Epithelial cell of esophagus (primary cell): Measurements from ENCODE around the gene KCTD7.

Experiments used
- DNase-seq: peaks from one replicate; pipeline ENCODE4 v3.0.0; 2010; ENCODE audit warnings: low read depth
- H3K4me3 ChIP-seq: 2 replicates; pipeline ENCODE4 v1.5.1; 2011; ENCODE audit warnings: mild to moderate bottlenecking, low read length, control low read depth
- TF ChIP-seq, protein P1 (sequence below): IDR thresholded peaks from 2 replicates; pipeline ENCODE4 v1.5.1; 2011; ENCODE audit warnings: low read depth, mild to moderate bottlenecking, low read length, control low read depth, inconsistent platforms; ENCODE audit not compliant: insufficient read depth; ENCODE audit errors: missing control alignments

KCTD7 gene

DNA sequence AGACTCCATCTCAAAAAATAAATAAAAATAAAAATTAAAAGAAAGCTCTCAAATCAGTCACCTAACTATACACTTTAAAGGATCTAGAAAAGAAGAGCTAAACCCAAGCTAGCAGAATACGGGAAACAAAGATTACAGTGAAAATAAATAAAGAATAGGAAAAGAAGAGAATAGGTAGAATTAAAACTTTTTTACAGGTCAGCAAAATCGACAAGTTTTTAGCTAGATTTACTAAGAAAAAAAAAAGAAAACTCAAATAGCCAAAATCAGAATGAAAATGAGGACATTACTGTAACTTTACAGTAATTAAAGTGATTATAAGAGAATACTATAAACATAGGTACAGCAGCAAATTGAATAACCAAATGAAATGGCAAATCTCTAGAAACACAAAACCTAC, 60.4 kb downstream of the KCTD7 start:
- no peak for DNase-seq
- TF ChIP-seq, protein P1, sequence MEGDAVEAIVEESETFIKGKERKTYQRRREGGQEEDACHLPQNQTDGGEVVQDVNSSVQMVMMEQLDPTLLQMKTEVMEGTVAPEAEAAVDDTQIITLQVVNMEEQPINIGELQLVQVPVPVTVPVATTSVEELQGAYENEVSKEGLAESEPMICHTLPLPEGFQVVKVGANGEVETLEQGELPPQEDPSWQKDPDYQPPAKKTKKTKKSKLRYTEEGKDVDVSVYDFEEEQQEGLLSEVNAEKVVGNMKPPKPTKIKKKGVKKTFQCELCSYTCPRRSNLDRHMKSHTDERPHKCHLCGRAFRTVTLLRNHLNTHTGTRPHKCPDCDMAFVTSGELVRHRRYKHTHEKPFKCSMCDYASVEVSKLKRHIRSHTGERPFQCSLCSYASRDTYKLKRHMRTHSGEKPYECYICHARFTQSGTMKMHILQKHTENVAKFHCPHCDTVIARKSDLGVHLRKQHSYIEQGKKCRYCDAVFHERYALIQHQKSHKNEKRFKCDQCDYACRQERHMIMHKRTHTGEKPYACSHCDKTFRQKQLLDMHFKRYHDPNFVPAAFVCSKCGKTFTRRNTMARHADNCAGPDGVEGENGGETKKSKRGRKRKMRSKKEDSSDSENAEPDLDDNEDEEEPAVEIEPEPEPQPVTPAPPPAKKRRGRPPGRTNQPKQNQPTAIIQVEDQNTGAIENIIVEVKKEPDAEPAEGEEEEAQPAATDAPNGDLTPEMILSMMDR, result no peak
- H3K4me3 ChIP-seq, result no peak overlapping the region

DNA sequence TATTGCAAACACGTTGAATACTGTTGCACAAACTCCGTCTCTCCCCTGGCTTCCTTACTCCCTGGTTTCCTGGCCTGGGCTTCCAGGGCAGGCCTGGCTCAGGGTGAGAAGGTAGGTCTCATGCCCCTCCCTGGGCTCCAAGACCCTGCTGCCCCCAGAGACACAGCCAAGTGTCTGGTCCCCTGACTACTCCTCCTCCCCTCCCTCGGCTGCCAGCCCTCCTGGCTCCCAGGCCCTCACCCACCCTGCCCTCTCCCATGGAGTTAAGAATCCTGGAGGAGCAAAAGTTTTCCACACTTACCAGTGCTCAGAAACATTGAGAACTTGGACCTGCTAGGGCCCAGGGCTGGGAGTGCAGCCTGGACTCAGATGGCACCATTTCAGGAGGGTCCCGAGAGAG, 64.7 kb downstream of the KCTD7 start:
- DNase-seq, result no peak
- TF ChIP-seq, protein P1, result no peak
- H3K4me3 ChIP-seq, result no peak overlapping the region
